NCI-H146 (cell line): ENCODE data around the gene GADD45GIP1.
"Not testable (repeated sequence)": the region's sequence is repeated elsewhere in the genome, so short reads cannot be mapped to it uniquely, and the experiment has no call there.

Experiments
- DNase-seq: peaks from one replicate; lab custom pipeline; 2025; lab: John Stamatoyannopoulos, UW

Gene GADD45GIP1

GRCh38 chr19:12957389-12957952 is 448 bp upstream of the GADD45GIP1 start:
- DNase-seq, result not testable (repeated sequence)

GRCh38 chr19:12955996-12956395 is 1.0 kb downstream of the GADD45GIP1 start:
- no peak for DNase-seq

- DNase-seq, result not testable (repeated sequence)
Observed at GRCh38 chr19:12955575-12955974, 1.4 kb downstream of the GADD45GIP1 start.

GRCh38 chr19:12954612-12954962 is 2.4 kb downstream of the GADD45GIP1 start:
- no peak for DNase-seq

- DNase-seq, result no peak
Observed at GRCh38 chr19:12953799-12954611, 3.0 kb downstream of the GADD45GIP1 start.

- no peak for DNase-seq
Observed at GRCh38 chr19:12953138-12953798, 3.8 kb downstream of the GADD45GIP1 start.

GRCh38 chr19:12952488-12953137 is 4.4 kb downstream of the GADD45GIP1 start:
- no peak for DNase-seq

- not testable (repeated sequence) for DNase-seq
Observed at GRCh38 chr19:12952050-12952449, 5.0 kb downstream of the GADD45GIP1 start.

GRCh38 chr19:12949363-12950283 is 7.4 kb downstream of the GADD45GIP1 start:
- no peak for DNase-seq

GRCh38 chr19:12948612-12949362 is 8.2 kb downstream of the GADD45GIP1 start:
- DNase-seq, result no peak

- no peak for DNase-seq
Observed at GRCh38 chr19:12947702-12948611, 9.1 kb downstream of the GADD45GIP1 start.

- no peak for DNase-seq
Observed at GRCh38 chr19:12946731-12947496, 10.1 kb downstream of the GADD45GIP1 start.

- peak; percentile 82 for DNase-seq
Observed at GRCh38 chr19:12946092-12946721, 10.8 kb downstream of the GADD45GIP1 start.

GRCh38 chr19:12945479-12946091 is 11.4 kb downstream of the GADD45GIP1 start, which contains the start of gene RAD23A:
Gene RAD23A (plus strand): TSS chr19:12945862. CDS start chr19:12945949, 87 bp downstream.
- DNase-seq, result peak; percentile 99

- no peak for DNase-seq
Observed at GRCh38 chr19:12944104-12944674, 12.8 kb downstream of the GADD45GIP1 start.

GRCh38 chr19:12943437-12944044 is 13.5 kb downstream of the GADD45GIP1 start:
- DNase-seq, result no peak

- no peak for DNase-seq
Observed at GRCh38 chr19:12940897-12941296, 16.1 kb downstream of the GADD45GIP1 start.
